Measurements from ENCODE around the gene FRMD1. TPM values are rescaled to one million over a fixed set of nuclear protein-coding genes. Genes with fewer than 3 reads are reported as not detected.
"Not testable (repeated sequence)": the region's sequence is repeated elsewhere in the genome, so short reads cannot be mapped to it uniquely, and the experiment has no call there.

FRMD1 gene
- total RNA-seq, 6 experiments from 2014 or later, result 0.07 to 0.23 (median 0.12) TPM; not detected in 1

- 74% methylated on average over 9 of the region's 24 CpGs for WGBS (ENCODE audit: insufficient coverage, low coverage, low lambda C conversion rate, missing lambda C conversion rate)
- intact Hi-C loops (cut with DNase I), result no loop called here
- ATAC-seq, result no peak
These were observed 1.5 kb upstream of the FRMD1 start for GRCh38 chr6:168080393-168081077.

GRCh38 chr6:168078175-168078942 is 653 bp downstream of the FRMD1 start:
- 58% methylated on average over 14 of the region's 21 CpGs for WGBS (ENCODE audit: insufficient coverage, low coverage, low lambda C conversion rate, missing lambda C conversion rate)
- DNase-seq, result no peak
- Histone ChIP-seq H3K4me3 (no peak overlapping the region), H3K4me1 (peaks cover 0 to 7% (median 0%) of the 10 kb centered on the region in 4 donors), H3K9me3 (no peaks in the 10 kb centered on the region), H3K27ac (no peak overlapping the region), H3K36me3 (no peaks in the 10 kb centered on the region), H3K27me3 (no peaks in the 10 kb centered on the region)
- peak in 1 of 4 donors; percentile 11 for ATAC-seq
- intact Hi-C loops (cut with DNase I), result no loop called here
- TF ChIP-seq CTCF (IDR thresholded peaks at IDR 0.05) (no peak), POLR2A (IDR thresholded peaks at IDR 0.05) (no peak)

More at GRCh38 chr6:168080393-168081077, 1.5 kb upstream of the FRMD1 start:
- H3K27ac ChIP-seq, result no peak overlapping the region
- TF ChIP-seq POLR2A (IDR thresholded peaks at IDR 0.05), result no peak
- no peak for TF ChIP-seq CTCF (IDR thresholded peaks at IDR 0.05)
- no peaks in the 10 kb centered on the region for H3K27me3 ChIP-seq
- no peak for DNase-seq
- H3K4me3 ChIP-seq, result no peak overlapping the region
- no peaks in the 10 kb centered on the region for H3K9me3 ChIP-seq
- H3K4me1 ChIP-seq, result peaks cover 0 to 7% (median 0%) of the 10 kb centered on the region in 4 donors
- H3K36me3 ChIP-seq, result no peaks in the 10 kb centered on the region

GRCh38 chr6:168077401-168077800 is 1.6 kb downstream of the FRMD1 start:
- H3K9me3 ChIP-seq, result not testable (repeated sequence)

GRCh38 chr6:168075787-168076202 is 3.2 kb downstream of the FRMD1 start:
- 70% methylated on average over 2 of the region's 34 CpGs for WGBS (ENCODE audit: insufficient coverage, low coverage, low lambda C conversion rate, missing lambda C conversion rate)
- no peaks in the 10 kb centered on the region for H3K36me3 ChIP-seq
- intact Hi-C loops (cut with DNase I), result no loop called here
- no peak overlapping the region for H3K4me3 ChIP-seq
- no peaks in the 10 kb centered on the region for H3K27me3 ChIP-seq
- ATAC-seq (no peak), DNase-seq (no peak)
- H3K4me1 ChIP-seq, result peaks cover 0 to 7% (median 0%) of the 10 kb centered on the region in 4 donors
- H3K9me3 ChIP-seq, result no peaks in the 10 kb centered on the region
- TF ChIP-seq CTCF (IDR thresholded peaks at IDR 0.05), result no peak
- no peak for TF ChIP-seq POLR2A (IDR thresholded peaks at IDR 0.05)
- no peak overlapping the region for H3K27ac ChIP-seq

More at GRCh38 chr6:168077401-168077800, 1.6 kb downstream of the FRMD1 start:
- WGBS (ENCODE audit: insufficient coverage, low coverage, low lambda C conversion rate, missing lambda C conversion rate), result no CpG with 5 or more reads among the region's 7 CpGs
- DNase-seq; H3K36me3 ChIP-seq; H3K27ac ChIP-seq; H3K4me3 ChIP-seq; ATAC-seq; H3K4me1 ChIP-seq; H3K27me3 ChIP-seq; intact Hi-C loops (cut with DNase I): not testable (repeated sequence)

GRCh38 chr6:168075216-168075615 is 3.8 kb downstream of the FRMD1 start:
- H3K4me1 ChIP-seq, result peaks cover 0 to 7% (median 0%) of the 10 kb centered on the region in 4 donors
- intact Hi-C loops (cut with DNase I), result no loop called here
- no peak overlapping the region for H3K4me3 ChIP-seq
- H3K36me3 ChIP-seq, result no peaks in the 10 kb centered on the region
- ATAC-seq (no peak), DNase-seq (no peak)
- no CpG with 5 or more reads among the region's 13 CpGs for WGBS (ENCODE audit: insufficient coverage, low coverage, low lambda C conversion rate, missing lambda C conversion rate)
- TF ChIP-seq POLR2A (IDR thresholded peaks at IDR 0.05), result no peak
- no peak for TF ChIP-seq CTCF (IDR thresholded peaks at IDR 0.05)
- no peak overlapping the region for H3K27ac ChIP-seq
- no peaks in the 10 kb centered on the region for H3K9me3 ChIP-seq
- no peaks in the 10 kb centered on the region for H3K27me3 ChIP-seq

Data from right lobe of liver (tissue), 6 donors.